ENCODE measurements around the gene EPHX1. TPM values are rescaled to one million over a fixed set of nuclear protein-coding genes. Genes with fewer than 3 reads are reported as not detected.
A peak's percentile ranks its signal among the peaks of the same experiment; 100 is the strongest.

EPHX1 gene
- total and polyA plus RNA-seq, 10 of the 15 experiments (the other 5 are each of a cell fraction or from before 2014, with no cell fraction given) = 0.33 to 2.9 (median 0.78) TPM; not detected in 2

DNA sequence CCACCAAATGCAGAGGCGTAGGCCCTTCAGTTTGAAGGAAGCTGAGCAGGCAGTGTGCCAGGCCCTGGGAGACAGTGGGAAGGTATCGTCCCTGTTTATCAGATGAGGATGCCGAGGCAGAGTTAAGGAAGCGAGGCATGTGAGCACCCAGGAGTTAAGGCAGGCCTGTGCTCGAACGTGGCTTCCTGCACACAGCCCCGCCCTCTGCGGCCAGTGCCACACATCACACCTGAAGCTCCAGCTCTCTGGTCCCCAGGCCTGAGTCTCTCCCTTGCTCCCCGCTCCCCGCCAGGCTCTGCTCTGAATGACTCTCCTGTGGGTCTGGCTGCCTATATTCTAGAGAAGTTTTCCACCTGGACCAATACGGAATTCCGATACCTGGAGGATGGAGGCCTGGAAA, 32.1 kb downstream of the EPHX1 start:
- no peaks in the 10 kb centered on the region for H3K9me3 ChIP-seq (replicated peaks; ENCODE audit: control insufficient read depth, insufficient read depth, low read length)
- ATAC-seq (no peak), FAIRE-seq (no peak), DNase-seq (ENCODE audit: low read depth, low spot score) (no peak)
- no peak overlapping the region for H3K4me3 ChIP-seq
- H3K4me1 ChIP-seq (ENCODE audit: control insufficient read depth, insufficient read depth, low read length) = no peaks in the 10 kb centered on the region
- 75% methylated on average over 12 of the region's 12 CpGs for WGBS (ENCODE audit: insufficient coverage, insufficient replicate concordance, low lambda C conversion rate, missing lambda C conversion rate)
- ChIA-PET POLR2A (no interaction called here), RAD21 (ENCODE audit: unreplicated experiment) (no interaction called here), SMC1A (ENCODE audit: uncharacterized antibody, unreplicated experiment) (no interaction called here), CTCF (interaction anchor here (1.3 kb wide), 1 partner anchor 525 kb away, joined by 4 read pairs; no protein-coding TSS in a partner anchor)
- no peak overlapping the region for H3K9ac ChIP-seq (ENCODE audit: control insufficient read depth, insufficient read depth, low read length)
- H3K36me3 ChIP-seq (ENCODE audit: control insufficient read depth in 2 of 2, insufficient read depth in 2 of 2, low read length in 1 of 2) = peaks cover 0 to 2% of the 10 kb centered on the region in 2 experiments; a peak in 2 of 4 replicates
- BruUV-seq (replicated peaks) = TSS peak; percentile 35
- no peaks in the 10 kb centered on the region for H3K79me2 ChIP-seq (ENCODE audit: control insufficient read depth, insufficient read depth, low read length)
- no peak for TF ChIP-seq PBX3 (IDR thresholded peaks at IDR 0.05; ENCODE audit: insufficient replicate concordance, low read depth, low read length)
- no peak for TF ChIP-seq BACH1 (IDR thresholded peaks at IDR 0.05; ENCODE audit: borderline replicate concordance)
- TF ChIP-seq CREM (IDR thresholded peaks at IDR 0.05; ENCODE audit: low read depth) = no peak
- no peaks in the 10 kb centered on the region for H4K20me1 ChIP-seq (ENCODE audit: control insufficient read depth, insufficient read depth)
- in situ Hi-C loops (cut with MboI) (no loop called here), intact Hi-C loops (cut with micrococcal nuclease; ENCODE audit: unreplicated experiment) (loop anchor here (10.0 kb wide), 2 partner anchors 287 to 367 kb away; no protein-coding TSS in a partner anchor)
- no peak overlapping the region for H3K4me2 ChIP-seq (ENCODE audit: control insufficient read depth, insufficient read depth)
- no peaks in the 10 kb centered on the region for H3K27me3 ChIP-seq (replicated peaks in 1 of 2; ENCODE audit: control insufficient read depth in 2 of 2, insufficient read depth in 2 of 2, low read length in 1 of 2)
- H3K27ac ChIP-seq (ENCODE audit: control insufficient read depth, insufficient read depth) = no peak overlapping the region
- no peak overlapping the region for H2AFZ ChIP-seq (ENCODE audit: control insufficient read depth, low read depth, low read length)

GRCh38 chr1:225842788-225843425, 33.0 kb downstream of the EPHX1 start:
- H4K20me1 ChIP-seq (ENCODE audit: control insufficient read depth, insufficient read depth) = no peaks in the 10 kb centered on the region
- H2AFZ ChIP-seq (ENCODE audit: control insufficient read depth, low read depth, low read length) = no peak overlapping the region
- peaks cover 7% of the 10 kb centered on the region for H3K4me1 ChIP-seq (ENCODE audit: control insufficient read depth, insufficient read depth, low read length)
- in situ Hi-C loops (cut with MboI) (no loop called here), intact Hi-C loops (cut with micrococcal nuclease; ENCODE audit: unreplicated experiment) (loop anchor here (10.0 kb wide), 2 partner anchors 288 to 368 kb away; no protein-coding TSS in a partner anchor)
- no peaks in the 10 kb centered on the region for H3K27me3 ChIP-seq (replicated peaks in 1 of 2; ENCODE audit: control insufficient read depth in 2 of 2, insufficient read depth in 2 of 2, low read length in 1 of 2)
- peaks cover 0 to 2% of the 10 kb centered on the region in 2 experiments; a peak in 2 of 4 replicates for H3K36me3 ChIP-seq (ENCODE audit: control insufficient read depth in 2 of 2, insufficient read depth in 2 of 2, low read length in 1 of 2)
- SMC1A ChIA-PET (ENCODE audit: uncharacterized antibody, unreplicated experiment) = no interaction called here
- CTCF ChIA-PET = no interaction called here
- H3K9ac ChIP-seq (ENCODE audit: control insufficient read depth, insufficient read depth, low read length) = no peak overlapping the region
- no peaks in the 10 kb centered on the region for H3K9me3 ChIP-seq (replicated peaks; ENCODE audit: control insufficient read depth, insufficient read depth, low read length)
- no peak overlapping the region for H3K27ac ChIP-seq (ENCODE audit: control insufficient read depth, insufficient read depth)
- no TSS peak for BruUV-seq (replicated peaks)
- POLR2A ChIA-PET = interaction anchor here (0.5 kb wide), 1 partner anchor 257 kb away, joined by 4 read pairs; no protein-coding TSS in a partner anchor
- no peak overlapping the region for H3K4me2 ChIP-seq (ENCODE audit: control insufficient read depth, insufficient read depth)
- 81% methylated on average over 6 of the region's 6 CpGs for WGBS (ENCODE audit: insufficient coverage, insufficient replicate concordance, low lambda C conversion rate, missing lambda C conversion rate)
- RAD21 ChIA-PET (ENCODE audit: unreplicated experiment) = no interaction called here
- H3K4me3 ChIP-seq = no peak overlapping the region
- FAIRE-seq (no peak), DNase-seq (ENCODE audit: low read depth, low spot score) (no peak), ATAC-seq (no peak)
- no peak for TF ChIP-seq NR2F1 (conservative IDR thresholded peaks at IDR 0.05)
- TF ChIP-seq, protein P1, sequence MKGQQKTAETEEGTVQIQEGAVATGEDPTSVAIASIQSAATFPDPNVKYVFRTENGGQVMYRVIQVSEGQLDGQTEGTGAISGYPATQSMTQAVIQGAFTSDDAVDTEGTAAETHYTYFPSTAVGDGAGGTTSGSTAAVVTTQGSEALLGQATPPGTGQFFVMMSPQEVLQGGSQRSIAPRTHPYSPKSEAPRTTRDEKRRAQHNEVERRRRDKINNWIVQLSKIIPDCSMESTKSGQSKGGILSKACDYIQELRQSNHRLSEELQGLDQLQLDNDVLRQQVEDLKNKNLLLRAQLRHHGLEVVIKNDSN (IDR thresholded peaks at IDR 0.05; ENCODE audit: borderline replicate concordance, extremely low read length, insufficient read depth, low read depth, low read length) = peak; percentile 29
- no peak for TF ChIP-seq E2F4 (IDR thresholded peaks at IDR 0.05; ENCODE audit: low read depth, low read length)
- TF ChIP-seq ZNF384 (IDR thresholded peaks at IDR 0.05; ENCODE audit: borderline replicate concordance, low read depth, low read length) = no peak
- H3K79me2 ChIP-seq (ENCODE audit: control insufficient read depth, insufficient read depth, low read length) = no peaks in the 10 kb centered on the region
